ENCODE results near the gene GFI1. TPM values are rescaled to one million over a fixed set of nuclear protein-coding genes. Genes with fewer than 3 reads are reported as not detected.

Gene GFI1
- total and polyA plus RNA-seq, 2 of the 8 experiments (the other 6 are each of a cell fraction or from before 2014, with no cell fraction given): 0.08 to 0.17 TPM

GRCh38 chr1:92442351-92442750, 44.4 kb downstream of the GFI1 start (continued):
- no peak for TF ChIP-seq HDAC2 (IDR thresholded peaks at IDR 0.05; ENCODE audit: borderline replicate concordance in 1 of 2, low read depth in 2 of 2, low read length in 2 of 2)

Measured in H1 (cell line).